C4-2B (cell line): ENCODE data around the gene ARRDC3.

Experiments
- CTCF ChIP-seq: fragments of 450-650 bp; conservative IDR thresholded peaks from 2 replicates; pipeline ENCODE4 v1.5.1; 2017; ENCODE audit warnings: mild to moderate bottlenecking
- ZFX ChIP-seq: fragments of 450-650 bp; IDR thresholded peaks from 2 replicates; pipeline ENCODE4 v1.6.1; 2017

GRCh38 chr5:91383027-91383955, at the start of gene ARRDC3:
- no peak for TF ChIP-seq CTCF
- TF ChIP-seq ZFX, result no peak
